SK-N-SH treated with all-trans-retinoic acid at 6 μM for 48 hours (cell line): Measurements from ENCODE around the gene SLC51B.

Source experiments
- ATAC-seq: fragments of 200-7000 bp; cut with Tn5 transposase; 3 replicates; pipeline ENCODE4 v1.9.1; 2020; ENCODE audit warnings: mild to moderate bottlenecking, moderate library complexity
- ARNTL ChIP-seq: fragments of 450-650 bp; formaldehyde crosslinking; IDR thresholded peaks from 2 replicates; pipeline ENCODE4 v1.5.0; 2020; ENCODE audit warnings: low read depth, mild to moderate bottlenecking, moderate library complexity, borderline replicate concordance
- BACH2 ChIP-seq: fragments of 250-450 bp; sonication (Bioruptor Pico); IDR thresholded peaks from 2 replicates; pipeline ENCODE4 v1.9.0; 2021; ENCODE audit warnings: mild to moderate bottlenecking, borderline replicate concordance
- CSDC2 ChIP-seq: fragments of 250-450 bp; sonication (Bioruptor Pico); IDR thresholded peaks from 2 replicates; pipeline ENCODE4 v1.5.0; 2020; ENCODE audit warnings: mild to moderate bottlenecking, moderate library complexity
- ISL1 ChIP-seq: fragments of 250-450 bp; sonication (Bioruptor Pico); IDR thresholded peaks from 2 replicates; pipeline ENCODE4 v2.1.2; 2022; ENCODE audit warnings: mild to moderate bottlenecking, moderate library complexity
- OSR1 ChIP-seq: fragments of 250-450 bp; sonication (Bioruptor Pico); IDR thresholded peaks from 2 replicates; pipeline ENCODE4 v1.8.0; 2022; ENCODE audit warnings: moderate library complexity, mild to moderate bottlenecking, inconsistent platforms
- PPARA ChIP-seq: fragments of 250-450 bp; sonication (Bioruptor Pico); IDR thresholded peaks from 2 replicates; pipeline ENCODE4 v1.5.0; 2020; ENCODE audit warnings: mild to moderate bottlenecking, borderline replicate concordance
- RARB ChIP-seq: fragments of 250-450 bp; sonication (Bioruptor Pico); IDR thresholded peaks from 2 replicates; pipeline ENCODE4 v1.8.0; 2021; ENCODE audit warnings: mild to moderate bottlenecking, moderate library complexity
- SNAI2 ChIP-seq: fragments of 250-450 bp; sonication (Bioruptor Pico); IDR thresholded peaks from 2 replicates; pipeline ENCODE4 v1.5.0; 2020; ENCODE audit warnings: mild to moderate bottlenecking, moderate library complexity
- TCF4 ChIP-seq: fragments of 250-450 bp; sonication (Bioruptor Pico); IDR thresholded peaks from 2 replicates; pipeline ENCODE4 v1.8.0; 2021; ENCODE audit warnings: mild to moderate bottlenecking, moderate library complexity, borderline replicate concordance
- TOX ChIP-seq: fragments of 250-450 bp; sonication (Bioruptor Pico); IDR thresholded peaks from 2 replicates; pipeline ENCODE4 v1.8.0; 2021; ENCODE audit warnings: mild to moderate bottlenecking, moderate library complexity, borderline replicate concordance
- ZC3H10 ChIP-seq: fragments of 250-450 bp; sonication (Bioruptor Pico); IDR thresholded peaks from 2 replicates; pipeline ENCODE4 v1.5.1; 2021; ENCODE audit warnings: mild to moderate bottlenecking, moderate library complexity
- ZFP3 ChIP-seq: fragments of 250-450 bp; sonication (Bioruptor Pico); IDR thresholded peaks from 2 replicates; pipeline ENCODE4 v1.5.0; 2020; ENCODE audit warnings: mild to moderate bottlenecking, moderate library complexity
- ZFP30 ChIP-seq: fragments of 450-650 bp; formaldehyde crosslinking; IDR thresholded peaks from 2 replicates; pipeline ENCODE4 v1.5.0; 2022; ENCODE audit warnings: mild to moderate bottlenecking, moderate library complexity
- ZNF565 ChIP-seq: fragments of 450-650 bp; formaldehyde crosslinking; conservative IDR thresholded peaks from 2 replicates; pipeline ENCODE4 v1.5.0; 2020; ENCODE audit warnings: low read depth, mild to moderate bottlenecking, moderate library complexity
- ZNF70 ChIP-seq: fragments of 450-650 bp; formaldehyde crosslinking; IDR thresholded peaks from 2 replicates; pipeline ENCODE4 v1.5.0; 2020; ENCODE audit warnings: mild to moderate bottlenecking, moderate library complexity
- ZNF8 ChIP-seq: fragments of 450-650 bp; formaldehyde crosslinking; IDR thresholded peaks from 2 replicates; pipeline ENCODE4 v1.5.0; 2020; ENCODE audit warnings: mild to moderate bottlenecking, moderate library complexity
- TF ChIP-seq, protein P1 (sequence below): fragments of 250-450 bp; sonication (Bioruptor Pico); IDR thresholded peaks from 2 replicates; pipeline ENCODE4 v1.5.1; 2021; ENCODE audit warnings: mild to moderate bottlenecking, moderate library complexity
- TF ChIP-seq, protein P2 (sequence below): fragments of 250-450 bp; sonication (Bioruptor Pico); IDR thresholded peaks from 2 replicates; pipeline ENCODE4 v1.5.0; 2020; ENCODE audit warnings: mild to moderate bottlenecking, moderate library complexity
- TF ChIP-seq, protein P3 (sequence below): fragments of 250-450 bp; sonication (Bioruptor Pico); IDR thresholded peaks from 2 replicates; pipeline ENCODE4 v1.8.0; 2021; ENCODE audit warnings: low read depth, mild to moderate bottlenecking, moderate library complexity, borderline replicate concordance
- TF ChIP-seq, protein P4 (sequence below): fragments of 250-450 bp; sonication (Bioruptor Pico); IDR thresholded peaks from 2 replicates; pipeline ENCODE4 v1.8.0; 2020; ENCODE audit warnings: mild to moderate bottlenecking, moderate library complexity, borderline replicate concordance
- TF ChIP-seq, protein P5 (sequence below): fragments of 250-450 bp; sonication (Bioruptor Pico); IDR thresholded peaks from 2 replicates; pipeline ENCODE4 v1.5.1; 2020; ENCODE audit warnings: low read depth, mild to moderate bottlenecking, moderate library complexity

SLC51B gene

DNA sequence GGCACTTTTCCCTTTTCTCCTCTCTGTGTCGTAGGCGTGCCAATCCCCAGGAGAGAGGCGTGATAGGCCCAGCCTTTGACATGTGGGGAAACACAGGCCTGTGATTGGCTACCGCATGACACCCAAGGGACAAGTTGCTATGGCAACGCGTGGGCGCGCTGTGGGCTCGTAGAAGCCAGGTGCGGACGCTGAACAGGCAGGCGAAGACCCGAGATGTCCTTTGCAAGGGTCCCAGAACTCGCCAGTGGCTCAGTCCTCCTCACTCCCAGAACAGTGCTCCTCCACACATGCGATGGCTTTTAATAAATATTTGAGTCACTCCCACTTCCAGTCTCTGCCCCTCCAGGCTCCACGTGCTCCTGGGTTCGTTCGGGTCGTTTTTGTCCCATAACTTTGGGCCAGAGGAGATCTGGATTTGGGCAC, 4.2 kb downstream of the SLC51B start (continued):
- TF ChIP-seq TOX (CRISPR knock-in tag) (no peak), ZNF70 (CRISPR knock-in tag) (no peak), TCF4 (CRISPR knock-in tag) (no peak), ISL1 (CRISPR knock-in tag) (no peak)

DNA sequence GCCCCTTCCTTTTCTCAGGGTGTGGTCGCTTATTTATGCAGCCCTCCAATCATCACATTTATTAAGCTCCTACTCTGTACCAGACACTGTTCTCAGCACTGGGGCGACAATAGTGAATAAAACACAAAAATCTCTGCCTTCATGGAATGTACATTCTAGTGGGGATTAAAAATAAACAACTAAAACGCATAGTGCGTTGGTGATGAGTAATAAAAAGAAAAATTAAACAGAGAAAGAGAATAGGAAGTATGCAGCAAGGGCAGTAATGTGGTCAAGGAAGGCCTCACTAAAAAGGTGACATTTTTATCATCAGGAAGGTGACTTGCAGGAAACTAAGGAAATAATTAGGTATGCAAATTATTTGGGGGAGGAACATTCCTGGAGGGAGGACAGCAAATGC, 5.1 kb downstream of the SLC51B start:
- no peak for ATAC-seq
- TF ChIP-seq SNAI2 (CRISPR knock-in tag) (no peak), ZNF565 (CRISPR knock-in tag) (no peak), ZNF70 (CRISPR knock-in tag) (no peak), ISL1 (CRISPR knock-in tag) (no peak), ZFP3 (CRISPR knock-in tag) (no peak), ZFP30 (no peak), OSR1 (CRISPR knock-in tag) (no peak), RARB (CRISPR knock-in tag) (no peak), CSDC2 (CRISPR knock-in tag) (no peak)
- TF ChIP-seq, protein P1, sequence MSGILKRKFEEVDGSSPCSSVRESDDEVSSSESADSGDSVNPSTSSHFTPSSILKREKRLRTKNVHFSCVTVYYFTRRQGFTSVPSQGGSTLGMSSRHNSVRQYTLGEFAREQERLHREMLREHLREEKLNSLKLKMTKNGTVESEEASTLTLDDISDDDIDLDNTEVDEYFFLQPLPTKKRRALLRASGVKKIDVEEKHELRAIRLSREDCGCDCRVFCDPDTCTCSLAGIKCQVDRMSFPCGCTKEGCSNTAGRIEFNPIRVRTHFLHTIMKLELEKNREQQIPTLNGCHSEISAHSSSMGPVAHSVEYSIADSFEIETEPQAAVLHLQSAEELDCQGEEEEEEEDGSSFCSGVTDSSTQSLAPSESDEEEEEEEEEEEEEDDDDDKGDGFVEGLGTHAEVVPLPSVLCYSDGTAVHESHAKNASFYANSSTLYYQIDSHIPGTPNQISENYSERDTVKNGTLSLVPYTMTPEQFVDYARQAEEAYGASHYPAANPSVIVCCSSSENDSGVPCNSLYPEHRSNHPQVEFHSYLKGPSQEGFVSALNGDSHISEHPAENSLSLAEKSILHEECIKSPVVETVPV (CRISPR knock-in tag), result no peak
- TF ChIP-seq, protein P2, sequence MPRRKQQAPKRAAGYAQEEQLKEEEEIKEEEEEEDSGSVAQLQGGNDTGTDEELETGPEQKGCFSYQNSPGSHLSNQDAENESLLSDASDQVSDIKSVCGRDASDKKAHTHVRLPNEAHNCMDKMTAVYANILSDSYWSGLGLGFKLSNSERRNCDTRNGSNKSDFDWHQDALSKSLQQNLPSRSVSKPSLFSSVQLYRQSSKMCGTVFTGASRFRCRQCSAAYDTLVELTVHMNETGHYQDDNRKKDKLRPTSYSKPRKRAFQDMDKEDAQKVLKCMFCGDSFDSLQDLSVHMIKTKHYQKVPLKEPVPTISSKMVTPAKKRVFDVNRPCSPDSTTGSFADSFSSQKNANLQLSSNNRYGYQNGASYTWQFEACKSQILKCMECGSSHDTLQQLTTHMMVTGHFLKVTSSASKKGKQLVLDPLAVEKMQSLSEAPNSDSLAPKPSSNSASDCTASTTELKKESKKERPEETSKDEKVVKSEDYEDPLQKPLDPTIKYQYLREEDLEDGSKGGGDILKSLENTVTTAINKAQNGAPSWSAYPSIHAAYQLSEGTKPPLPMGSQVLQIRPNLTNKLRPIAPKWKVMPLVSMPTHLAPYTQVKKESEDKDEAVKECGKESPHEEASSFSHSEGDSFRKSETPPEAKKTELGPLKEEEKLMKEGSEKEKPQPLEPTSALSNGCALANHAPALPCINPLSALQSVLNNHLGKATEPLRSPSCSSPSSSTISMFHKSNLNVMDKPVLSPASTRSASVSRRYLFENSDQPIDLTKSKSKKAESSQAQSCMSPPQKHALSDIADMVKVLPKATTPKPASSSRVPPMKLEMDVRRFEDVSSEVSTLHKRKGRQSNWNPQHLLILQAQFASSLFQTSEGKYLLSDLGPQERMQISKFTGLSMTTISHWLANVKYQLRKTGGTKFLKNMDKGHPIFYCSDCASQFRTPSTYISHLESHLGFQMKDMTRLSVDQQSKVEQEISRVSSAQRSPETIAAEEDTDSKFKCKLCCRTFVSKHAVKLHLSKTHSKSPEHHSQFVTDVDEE, result no peak

DNA sequence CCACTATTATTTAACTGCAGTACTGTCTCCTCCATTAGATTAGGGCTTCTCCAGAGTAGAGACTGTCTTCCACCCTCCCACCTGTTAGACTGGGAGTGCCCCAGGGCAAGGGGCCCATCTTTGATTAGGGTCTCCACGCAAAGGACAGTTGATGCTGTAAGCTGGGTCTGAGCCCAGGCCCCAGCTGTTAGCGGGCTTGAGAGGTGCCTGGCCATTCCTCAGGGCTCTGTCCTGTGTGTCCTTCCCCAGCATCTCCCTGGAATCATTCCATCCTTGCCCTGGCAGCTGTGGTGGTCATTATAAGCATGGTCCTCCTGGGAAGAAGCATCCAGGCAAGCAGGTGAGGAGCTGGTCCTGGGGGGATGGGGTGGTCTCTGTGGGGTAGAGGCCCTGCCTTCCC, 6.1 kb downstream of the SLC51B start:
- TF ChIP-seq ZC3H10 (CRISPR knock-in tag), result no peak
- no peak for TF ChIP-seq CSDC2 (CRISPR knock-in tag)
- TF ChIP-seq, protein P3, sequence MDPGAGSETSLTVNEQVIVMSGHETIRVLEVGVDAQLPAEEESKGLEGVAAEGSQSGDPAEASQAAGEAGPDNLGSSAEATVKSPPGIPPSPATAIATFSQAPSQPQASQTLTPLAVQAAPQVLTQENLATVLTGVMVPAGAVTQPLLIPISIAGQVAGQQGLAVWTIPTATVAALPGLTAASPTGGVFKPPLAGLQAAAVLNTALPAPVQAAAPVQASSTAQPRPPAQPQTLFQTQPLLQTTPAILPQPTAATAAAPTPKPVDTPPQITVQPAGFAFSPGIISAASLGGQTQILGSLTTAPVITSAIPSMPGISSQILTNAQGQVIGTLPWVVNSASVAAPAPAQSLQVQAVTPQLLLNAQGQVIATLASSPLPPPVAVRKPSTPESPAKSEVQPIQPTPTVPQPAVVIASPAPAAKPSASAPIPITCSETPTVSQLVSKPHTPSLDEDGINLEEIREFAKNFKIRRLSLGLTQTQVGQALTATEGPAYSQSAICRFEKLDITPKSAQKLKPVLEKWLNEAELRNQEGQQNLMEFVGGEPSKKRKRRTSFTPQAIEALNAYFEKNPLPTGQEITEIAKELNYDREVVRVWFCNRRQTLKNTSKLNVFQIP (CRISPR knock-in tag), result no peak
- TF ChIP-seq PPARA (CRISPR knock-in tag), result no peak
- TF ChIP-seq, protein P4, sequence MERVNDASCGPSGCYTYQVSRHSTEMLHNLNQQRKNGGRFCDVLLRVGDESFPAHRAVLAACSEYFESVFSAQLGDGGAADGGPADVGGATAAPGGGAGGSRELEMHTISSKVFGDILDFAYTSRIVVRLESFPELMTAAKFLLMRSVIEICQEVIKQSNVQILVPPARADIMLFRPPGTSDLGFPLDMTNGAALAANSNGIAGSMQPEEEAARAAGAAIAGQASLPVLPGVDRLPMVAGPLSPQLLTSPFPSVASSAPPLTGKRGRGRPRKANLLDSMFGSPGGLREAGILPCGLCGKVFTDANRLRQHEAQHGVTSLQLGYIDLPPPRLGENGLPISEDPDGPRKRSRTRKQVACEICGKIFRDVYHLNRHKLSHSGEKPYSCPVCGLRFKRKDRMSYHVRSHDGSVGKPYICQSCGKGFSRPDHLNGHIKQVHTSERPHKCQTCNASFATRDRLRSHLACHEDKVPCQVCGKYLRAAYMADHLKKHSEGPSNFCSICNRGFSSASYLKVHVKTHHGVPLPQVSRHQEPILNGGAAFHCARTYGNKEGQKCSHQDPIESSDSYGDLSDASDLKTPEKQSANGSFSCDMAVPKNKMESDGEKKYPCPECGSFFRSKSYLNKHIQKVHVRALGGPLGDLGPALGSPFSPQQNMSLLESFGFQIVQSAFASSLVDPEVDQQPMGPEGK (CRISPR knock-in tag), result no peak
- TF ChIP-seq, protein P1 (CRISPR knock-in tag), result no peak
- no peak for TF ChIP-seq OSR1 (CRISPR knock-in tag)
- no peak for TF ChIP-seq ZNF70 (CRISPR knock-in tag)
- no peak for TF ChIP-seq ZNF565 (CRISPR knock-in tag)
- TF ChIP-seq ZNF8 (CRISPR knock-in tag), result no peak
- TF ChIP-seq TOX (CRISPR knock-in tag), result no peak
- TF ChIP-seq ARNTL (CRISPR knock-in tag), result no peak
- no peak for TF ChIP-seq BACH2 (CRISPR knock-in tag)
- TF ChIP-seq ISL1 (CRISPR knock-in tag), result no peak
- TF ChIP-seq, protein P5, sequence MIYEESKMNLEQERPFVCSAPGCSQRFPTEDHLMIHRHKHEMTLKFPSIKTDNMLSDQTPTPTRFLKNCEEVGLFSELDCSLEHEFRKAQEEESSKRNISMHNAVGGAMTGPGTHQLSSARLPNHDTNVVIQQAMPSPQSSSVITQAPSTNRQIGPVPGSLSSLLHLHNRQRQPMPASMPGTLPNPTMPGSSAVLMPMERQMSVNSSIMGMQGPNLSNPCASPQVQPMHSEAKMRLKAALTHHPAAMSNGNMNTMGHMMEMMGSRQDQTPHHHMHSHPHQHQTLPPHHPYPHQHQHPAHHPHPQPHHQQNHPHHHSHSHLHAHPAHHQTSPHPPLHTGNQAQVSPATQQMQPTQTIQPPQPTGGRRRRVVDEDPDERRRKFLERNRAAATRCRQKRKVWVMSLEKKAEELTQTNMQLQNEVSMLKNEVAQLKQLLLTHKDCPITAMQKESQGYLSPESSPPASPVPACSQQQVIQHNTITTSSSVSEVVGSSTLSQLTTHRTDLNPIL (CRISPR knock-in tag), result no peak
- TF ChIP-seq ZFP3 (CRISPR knock-in tag), result no peak
- ATAC-seq, result no peak
